Measurements from ENCODE around the gene RAD51B.

The RAD51B gene

DNA sequence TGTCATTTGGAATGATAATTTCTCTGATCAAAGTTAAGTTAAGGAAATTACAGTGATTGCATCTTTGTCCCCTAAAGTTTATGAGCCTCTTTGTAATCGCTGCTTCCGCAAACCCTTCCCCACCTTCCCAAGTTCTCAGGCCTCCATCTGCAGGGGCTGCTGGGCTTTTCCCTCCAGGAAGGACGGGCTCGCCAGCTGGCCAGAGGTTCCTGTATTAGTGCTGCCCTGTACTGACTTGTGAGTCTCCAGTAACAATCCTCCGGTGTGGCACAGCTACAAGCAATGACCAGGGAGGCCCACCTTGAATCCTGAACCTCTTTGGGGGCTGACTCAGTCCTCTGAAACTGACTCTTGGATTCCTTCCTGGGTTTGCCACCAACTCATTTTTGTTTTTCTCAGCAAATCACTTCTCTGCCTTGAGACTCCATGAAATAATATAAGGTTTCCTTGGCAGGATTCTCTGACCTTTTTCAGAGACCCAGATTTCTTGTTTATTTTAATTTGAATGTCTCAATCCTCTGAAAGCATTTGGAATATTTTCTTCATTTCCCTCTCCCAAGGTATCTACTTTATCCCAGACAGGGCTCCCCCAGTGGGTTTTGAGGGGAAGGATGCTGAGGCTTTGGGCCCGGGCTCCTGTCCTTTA lies 574.7 kb downstream of the RAD51B start:
- TF ChIP-seq ZNF132 (tag by site-specific recombination; IDR thresholded peaks at IDR 0.05; ENCODE audit: borderline replicate concordance) (no peak), ZNF146 (tag by site-specific recombination; IDR thresholded peaks at IDR 0.05) (no peak), ZNF335 (tag by site-specific recombination; conservative IDR thresholded peaks at IDR 0.05) (no peak), ZNF664 (tag by site-specific recombination; IDR thresholded peaks at IDR 0.05) (no peak), ZSCAN23 (tag by site-specific recombination; IDR thresholded peaks at IDR 0.05) (no peak), ZNF473 (tag by site-specific recombination; IDR thresholded peaks at IDR 0.05) (no peak), ZBTB20 (tag by site-specific recombination; IDR thresholded peaks at IDR 0.05) (no peak), ZNF843 (tag by site-specific recombination; IDR thresholded peaks at IDR 0.05) (no peak)
- TF ChIP-seq, protein P1, sequence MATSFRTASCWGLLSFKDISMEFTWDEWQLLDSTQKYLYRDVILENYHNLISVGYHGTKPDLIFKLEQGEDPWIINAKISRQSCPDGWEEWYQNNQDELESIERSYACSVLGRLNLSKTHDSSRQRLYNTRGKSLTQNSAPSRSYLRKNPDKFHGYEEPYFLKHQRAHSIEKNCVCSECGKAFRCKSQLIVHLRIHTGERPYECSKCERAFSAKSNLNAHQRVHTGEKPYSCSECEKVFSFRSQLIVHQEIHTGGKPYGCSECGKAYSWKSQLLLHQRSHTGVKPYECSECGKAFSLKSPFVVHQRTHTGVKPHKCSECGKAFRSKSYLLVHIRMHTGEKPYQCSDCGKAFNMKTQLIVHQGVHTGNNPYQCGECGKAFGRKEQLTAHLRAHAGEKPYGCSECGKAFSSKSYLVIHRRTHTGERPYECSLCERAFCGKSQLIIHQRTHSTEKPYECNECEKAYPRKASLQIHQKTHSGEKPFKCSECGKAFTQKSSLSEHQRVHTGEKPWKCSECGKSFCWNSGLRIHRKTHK (tag by site-specific recombination; IDR thresholded peaks at IDR 0.05) = no peak
- TF ChIP-seq, protein P2, sequence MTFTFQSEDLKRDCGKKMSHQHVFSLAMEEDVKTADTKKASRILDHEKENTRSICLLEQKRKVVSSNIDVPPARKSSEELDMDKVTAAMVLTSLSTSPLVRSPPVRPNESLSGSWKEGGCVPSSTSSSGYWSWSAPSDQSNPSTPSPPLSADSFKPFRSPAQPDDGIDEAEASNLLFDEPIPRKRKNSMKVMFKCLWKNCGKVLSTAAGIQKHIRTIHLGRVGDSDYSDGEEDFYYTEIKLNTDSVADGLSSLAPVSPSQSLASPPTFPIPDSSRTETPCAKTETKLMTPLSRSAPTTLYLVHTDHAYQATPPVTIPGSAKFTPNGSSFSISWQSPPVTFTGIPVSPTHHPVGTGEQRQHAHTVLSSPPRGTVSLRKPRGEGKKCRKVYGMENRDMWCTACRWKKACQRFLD (tag by site-specific recombination; IDR thresholded peaks at IDR 0.05) = no peak
- Histone ChIP-seq H3K4me3 (ENCODE audit: low read depth, low read length) (no peak overlapping the region), H3K36me3 (ENCODE audit: control insufficient read depth in 2 of 2, insufficient read depth in 1 of 2, low read length in 2 of 2) (no peaks in the 10 kb centered on the region), H3K4me1 (ENCODE audit: control insufficient read depth, insufficient read depth, low read length) (peaks cover 13% of the 10 kb centered on the region), H3K9me3 (ENCODE audit: control insufficient read depth, insufficient read depth, low read depth, low read length) (no peaks in the 10 kb centered on the region), H3K27ac (ENCODE audit: extremely low read depth, low read depth, low read length) (no peak overlapping the region)
- ChIA-PET POLR2A (no interaction called here), CTCF (no interaction called here)

DNA sequence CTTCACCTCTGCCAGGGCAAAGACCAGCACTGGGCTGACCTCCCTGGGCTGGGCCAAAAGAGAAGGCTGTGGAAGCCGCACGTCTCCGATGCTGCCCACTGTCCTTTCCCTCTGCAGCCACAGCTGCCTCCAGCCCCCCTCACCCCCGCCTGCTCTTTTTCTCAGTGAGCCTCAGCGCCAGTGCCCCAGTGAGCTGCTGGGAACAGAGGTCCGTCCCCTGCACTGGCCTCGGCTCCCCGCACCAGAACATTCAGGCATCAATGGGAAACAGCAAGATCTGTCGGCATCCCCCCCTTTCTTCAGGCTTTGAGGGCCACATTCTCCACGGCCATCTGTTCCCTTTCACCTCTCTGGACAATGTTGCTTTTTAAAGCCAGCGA lies 575.2 kb downstream of the RAD51B start:
- Histone ChIP-seq H3K27ac (ENCODE audit: extremely low read depth, low read depth, low read length) (no peak overlapping the region), H3K9me3 (ENCODE audit: control insufficient read depth, insufficient read depth, low read depth, low read length) (no peaks in the 10 kb centered on the region)

More for the DNA sequence above, 575.2 kb downstream of the RAD51B start:
- CTCF ChIA-PET = interaction anchor here (0.7 kb wide), 1 partner anchor 28 kb away, joined by 3 read pairs; no protein-coding TSS in a partner anchor
- POLR2A ChIA-PET = no interaction called here
- Histone ChIP-seq H3K4me3 (ENCODE audit: low read depth, low read length) (no peak overlapping the region), H3K36me3 (ENCODE audit: control insufficient read depth in 2 of 2, insufficient read depth in 1 of 2, low read length in 2 of 2) (no peaks in the 10 kb centered on the region), H3K4me1 (ENCODE audit: control insufficient read depth, insufficient read depth, low read length) (peaks cover 13% of the 10 kb centered on the region)
- TF ChIP-seq, protein P3, sequence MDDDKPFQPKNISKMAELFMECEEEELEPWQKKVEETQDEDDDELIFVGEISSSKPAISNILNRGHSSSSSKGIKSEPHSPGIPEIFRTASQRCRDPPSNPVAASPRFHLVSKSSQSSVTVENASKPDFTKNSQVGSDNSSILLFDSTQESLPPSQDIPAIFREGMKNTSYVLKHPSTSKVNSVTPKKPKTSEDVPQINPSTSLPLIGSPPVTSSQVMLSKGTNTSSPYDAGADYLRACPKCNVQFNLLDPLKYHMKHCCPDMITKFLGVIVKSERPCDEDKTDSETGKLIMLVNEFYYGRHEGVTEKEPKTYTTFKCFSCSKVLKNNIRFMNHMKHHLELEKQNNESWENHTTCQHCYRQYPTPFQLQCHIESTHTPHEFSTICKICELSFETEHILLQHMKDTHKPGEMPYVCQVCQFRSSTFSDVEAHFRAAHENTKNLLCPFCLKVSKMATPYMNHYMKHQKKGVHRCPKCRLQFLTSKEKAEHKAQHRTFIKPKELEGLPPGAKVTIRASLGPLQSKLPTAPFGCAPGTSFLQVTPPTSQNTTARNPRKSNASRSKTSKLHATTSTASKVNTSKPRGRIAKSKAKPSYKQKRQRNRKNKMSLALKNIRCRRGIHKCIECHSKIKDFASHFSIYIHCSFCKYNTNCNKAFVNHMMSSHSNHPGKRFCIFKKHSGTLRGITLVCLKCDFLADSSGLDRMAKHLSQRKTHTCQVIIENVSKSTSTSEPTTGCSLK (tag by site-specific recombination; IDR thresholded peaks at IDR 0.05) = no peak
- TF ChIP-seq GLIS1 (tag by site-specific recombination; IDR thresholded peaks at IDR 0.05) (no peak), ZNF677 (tag by site-specific recombination; IDR thresholded peaks at IDR 0.05) (no peak), ZNF707 (tag by site-specific recombination; IDR thresholded peaks at IDR 0.05) (no peak), ZNF146 (tag by site-specific recombination; IDR thresholded peaks at IDR 0.05) (no peak), ZNF623 (tag by site-specific recombination; IDR thresholded peaks at IDR 0.05) (no peak), ZNF391 (tag by site-specific recombination; IDR thresholded peaks at IDR 0.05; ENCODE audit: borderline replicate concordance, low read depth) (no peak), ZNF423 (tag by site-specific recombination; IDR thresholded peaks at IDR 0.05) (no peak), ZNF175 (tag by site-specific recombination; IDR thresholded peaks at IDR 0.05) (no peak), MZF1 (tag by site-specific recombination; IDR thresholded peaks at IDR 0.05; ENCODE audit: borderline replicate concordance) (no peak), BCL11A (tag by site-specific recombination; IDR thresholded peaks at IDR 0.05; ENCODE audit: low read depth) (no peak), ZNF664 (tag by site-specific recombination; IDR thresholded peaks at IDR 0.05) (no peak), ZNF585B (tag by site-specific recombination; IDR thresholded peaks at IDR 0.05) (no peak), ZNF776 (tag by site-specific recombination; IDR thresholded peaks at IDR 0.05; ENCODE audit: borderline replicate concordance) (no peak)
- TF ChIP-seq, protein P4, sequence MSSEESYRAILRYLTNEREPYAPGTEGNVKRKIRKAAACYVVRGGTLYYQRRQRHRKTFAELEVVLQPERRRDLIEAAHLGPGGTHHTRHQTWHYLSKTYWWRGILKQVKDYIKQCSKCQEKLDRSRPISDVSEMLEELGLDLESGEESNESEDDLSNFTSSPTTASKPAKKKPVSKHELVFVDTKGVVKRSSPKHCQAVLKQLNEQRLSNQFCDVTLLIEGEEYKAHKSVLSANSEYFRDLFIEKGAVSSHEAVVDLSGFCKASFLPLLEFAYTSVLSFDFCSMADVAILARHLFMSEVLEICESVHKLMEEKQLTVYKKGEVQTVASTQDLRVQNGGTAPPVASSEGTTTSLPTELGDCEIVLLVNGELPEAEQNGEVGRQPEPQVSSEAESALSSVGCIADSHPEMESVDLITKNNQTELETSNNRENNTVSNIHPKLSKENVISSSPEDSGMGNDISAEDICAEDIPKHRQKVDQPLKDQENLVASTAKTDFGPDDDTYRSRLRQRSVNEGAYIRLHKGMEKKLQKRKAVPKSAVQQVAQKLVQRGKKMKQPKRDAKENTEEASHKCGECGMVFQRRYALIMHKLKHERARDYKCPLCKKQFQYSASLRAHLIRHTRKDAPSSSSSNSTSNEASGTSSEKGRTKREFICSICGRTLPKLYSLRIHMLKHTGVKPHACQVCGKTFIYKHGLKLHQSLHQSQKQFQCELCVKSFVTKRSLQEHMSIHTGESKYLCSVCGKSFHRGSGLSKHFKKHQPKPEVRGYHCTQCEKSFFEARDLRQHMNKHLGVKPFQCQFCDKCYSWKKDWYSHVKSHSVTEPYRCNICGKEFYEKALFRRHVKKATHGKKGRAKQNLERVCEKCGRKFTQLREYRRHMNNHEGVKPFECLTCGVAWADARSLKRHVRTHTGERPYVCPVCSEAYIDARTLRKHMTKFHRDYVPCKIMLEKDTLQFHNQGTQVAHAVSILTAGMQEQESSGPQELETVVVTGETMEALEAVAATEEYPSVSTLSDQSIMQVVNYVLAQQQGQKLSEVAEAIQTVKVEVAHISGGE (tag by site-specific recombination; conservative IDR thresholded peaks at IDR 0.05; ENCODE audit: low read depth) = no peak

Measured in HEK293 (cell line).